Measurements from ENCODE around the gene DCXR. TPM values are rescaled to one million over a fixed set of nuclear protein-coding genes. Genes with fewer than 3 reads are reported as not detected.

DCXR gene
- total RNA-seq, 1 experiment from 2014 or later = 111 TPM

DNA sequence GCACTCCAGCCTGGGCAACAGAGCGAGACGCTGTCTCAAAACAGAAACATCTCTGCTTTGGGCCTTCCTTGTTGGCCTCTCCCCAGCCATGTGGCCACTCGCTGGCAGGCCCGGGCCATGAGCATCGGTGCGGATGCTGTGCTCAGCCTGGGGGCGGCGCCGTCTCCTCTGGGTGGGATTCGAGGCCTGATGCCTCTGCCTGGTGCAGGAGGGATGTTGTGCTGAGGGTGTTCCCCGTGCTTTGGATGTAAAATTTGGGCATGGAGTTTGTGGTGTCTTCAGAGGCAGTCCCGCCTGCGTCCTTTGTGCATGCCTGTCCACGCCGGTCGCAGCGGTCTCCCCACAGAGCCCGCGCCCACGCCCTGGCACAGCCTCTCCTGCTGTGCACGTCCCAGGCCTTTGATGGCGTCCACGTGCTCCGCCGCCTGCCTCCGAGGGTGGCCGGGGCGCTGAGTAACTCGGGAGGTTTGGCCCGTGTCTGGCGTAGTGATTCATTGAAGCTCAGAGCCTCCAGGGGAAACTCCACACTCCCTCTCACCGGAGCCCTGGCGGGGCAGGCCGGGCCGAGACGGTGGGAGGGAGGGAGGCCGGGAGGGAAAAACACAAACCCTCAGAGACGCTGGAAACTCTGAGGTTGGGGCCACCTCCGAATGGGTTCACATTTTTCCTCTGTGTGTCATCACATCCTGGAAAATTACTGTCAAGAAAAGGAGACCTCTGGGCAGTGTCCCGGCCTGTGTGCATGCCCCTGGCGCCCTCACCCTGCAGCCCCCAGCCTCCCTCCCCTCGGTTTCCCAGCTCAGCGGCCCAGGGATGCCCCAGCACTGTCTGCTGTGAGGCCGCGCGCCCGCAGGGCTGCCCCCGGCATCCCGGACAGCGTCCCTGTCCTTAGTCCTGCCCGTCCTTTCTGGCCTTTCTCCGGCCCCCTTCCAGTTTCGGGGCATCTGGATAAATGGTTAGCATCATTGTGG, 33.8 kb downstream of the DCXR start:
- Mint-ChIP-seq H3K4me3 (ENCODE audit: unreplicated experiment) (no peak overlapping the region), H3K27ac (ENCODE audit: low read depth, unreplicated experiment) (no peak overlapping the region), H3K27me3 (ENCODE audit: insufficient read depth, unreplicated experiment) (no peaks in the 10 kb centered on the region), H3K4me1 (ENCODE audit: insufficient read depth, unreplicated experiment) (peaks cover 10% of the 10 kb centered on the region), H3K36me3 (ENCODE audit: insufficient read depth, unreplicated experiment) (peaks cover 6% of the 10 kb centered on the region), H3K9me3 (ENCODE audit: unreplicated experiment) (no peaks in the 10 kb centered on the region)
- TF ChIP-seq, protein P1, sequence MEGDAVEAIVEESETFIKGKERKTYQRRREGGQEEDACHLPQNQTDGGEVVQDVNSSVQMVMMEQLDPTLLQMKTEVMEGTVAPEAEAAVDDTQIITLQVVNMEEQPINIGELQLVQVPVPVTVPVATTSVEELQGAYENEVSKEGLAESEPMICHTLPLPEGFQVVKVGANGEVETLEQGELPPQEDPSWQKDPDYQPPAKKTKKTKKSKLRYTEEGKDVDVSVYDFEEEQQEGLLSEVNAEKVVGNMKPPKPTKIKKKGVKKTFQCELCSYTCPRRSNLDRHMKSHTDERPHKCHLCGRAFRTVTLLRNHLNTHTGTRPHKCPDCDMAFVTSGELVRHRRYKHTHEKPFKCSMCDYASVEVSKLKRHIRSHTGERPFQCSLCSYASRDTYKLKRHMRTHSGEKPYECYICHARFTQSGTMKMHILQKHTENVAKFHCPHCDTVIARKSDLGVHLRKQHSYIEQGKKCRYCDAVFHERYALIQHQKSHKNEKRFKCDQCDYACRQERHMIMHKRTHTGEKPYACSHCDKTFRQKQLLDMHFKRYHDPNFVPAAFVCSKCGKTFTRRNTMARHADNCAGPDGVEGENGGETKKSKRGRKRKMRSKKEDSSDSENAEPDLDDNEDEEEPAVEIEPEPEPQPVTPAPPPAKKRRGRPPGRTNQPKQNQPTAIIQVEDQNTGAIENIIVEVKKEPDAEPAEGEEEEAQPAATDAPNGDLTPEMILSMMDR (IDR thresholded peaks at IDR 0.05; ENCODE audit: unreplicated experiment) = no peak
- ChIA-PET CTCF (interaction anchor here (0.6 to 2.2 kb wide), 8 partner anchors 13 to 72 kb away, joined by 3 to 10 read pairs (median 5); partner anchors contain the start of genes CENPX, LRRC45 and NOTUM), POLR2A (interaction anchor here (0.6 to 3.7 kb wide), 8 partner anchors 12 to 290 kb away, joined by 3 to 31 read pairs (median 9); partner anchors contain the start of genes CENPX and LRRC45)
- peak; percentile 95 for DNase-seq (ENCODE audit: unreplicated experiment)
- BruUV-seq (replicated peaks) = no TSS peak
- intact Hi-C loops (cut with micrococcal nuclease) = loop anchor here (2.0 kb wide), 1 partner anchor 27 kb away; the partner anchor contains the start of gene ASPSCR1

DNA sequence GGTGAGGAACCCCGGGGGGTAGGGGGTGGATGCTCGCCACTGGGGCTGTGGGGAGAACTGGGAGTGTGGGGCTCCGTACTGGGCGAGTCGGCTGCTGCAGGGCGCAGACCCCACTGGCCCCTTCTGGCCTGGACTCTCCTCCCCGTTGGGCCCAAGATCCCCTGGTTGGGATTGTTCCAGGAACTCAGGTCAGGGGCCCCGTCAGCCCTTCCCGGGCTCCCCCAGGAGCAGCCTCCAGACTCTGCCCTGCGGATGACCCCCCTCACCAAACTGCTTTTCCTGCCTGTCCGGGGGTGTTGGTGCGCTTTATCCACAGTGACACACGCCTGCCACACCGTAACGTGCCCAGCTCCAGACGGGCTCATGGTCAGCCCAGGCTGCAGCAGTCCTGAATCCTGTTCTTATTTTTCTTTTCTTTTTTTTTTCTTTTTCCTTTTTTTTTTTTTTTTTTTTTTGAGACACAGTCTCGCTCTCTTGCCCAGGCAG, 35.9 kb downstream of the DCXR start:
- TF ChIP-seq, protein P1 (IDR thresholded peaks at IDR 0.05; ENCODE audit: unreplicated experiment) = no peak
- intact Hi-C loops (cut with micrococcal nuclease) = loop anchor here (2.0 kb wide), 1 partner anchor 25 kb away; the partner anchor contains the start of gene ASPSCR1
- Mint-ChIP-seq H3K4me3 (ENCODE audit: unreplicated experiment) (no peak overlapping the region), H3K27me3 (ENCODE audit: insufficient read depth, unreplicated experiment) (no peaks in the 10 kb centered on the region), H3K27ac (ENCODE audit: low read depth, unreplicated experiment) (no peak overlapping the region), H3K4me1 (ENCODE audit: insufficient read depth, unreplicated experiment) (peaks cover 6% of the 10 kb centered on the region), H3K9me3 (ENCODE audit: unreplicated experiment) (no peaks in the 10 kb centered on the region), H3K36me3 (ENCODE audit: insufficient read depth, unreplicated experiment) (peaks cover 5% of the 10 kb centered on the region)
- DNase-seq (ENCODE audit: unreplicated experiment) = no peak
- CTCF ChIA-PET = interaction anchor here (0.7 kb wide), 1 partner anchor 19 kb away, joined by 3 read pairs; no protein-coding TSS in a partner anchor
- POLR2A ChIA-PET = interaction anchor here (1.2 to 3.7 kb wide), 2 partner anchors 10 to 42 kb away, joined by 9 to 31 read pairs; no protein-coding TSS in a partner anchor
- no TSS peak for BruUV-seq (replicated peaks)

DNA sequence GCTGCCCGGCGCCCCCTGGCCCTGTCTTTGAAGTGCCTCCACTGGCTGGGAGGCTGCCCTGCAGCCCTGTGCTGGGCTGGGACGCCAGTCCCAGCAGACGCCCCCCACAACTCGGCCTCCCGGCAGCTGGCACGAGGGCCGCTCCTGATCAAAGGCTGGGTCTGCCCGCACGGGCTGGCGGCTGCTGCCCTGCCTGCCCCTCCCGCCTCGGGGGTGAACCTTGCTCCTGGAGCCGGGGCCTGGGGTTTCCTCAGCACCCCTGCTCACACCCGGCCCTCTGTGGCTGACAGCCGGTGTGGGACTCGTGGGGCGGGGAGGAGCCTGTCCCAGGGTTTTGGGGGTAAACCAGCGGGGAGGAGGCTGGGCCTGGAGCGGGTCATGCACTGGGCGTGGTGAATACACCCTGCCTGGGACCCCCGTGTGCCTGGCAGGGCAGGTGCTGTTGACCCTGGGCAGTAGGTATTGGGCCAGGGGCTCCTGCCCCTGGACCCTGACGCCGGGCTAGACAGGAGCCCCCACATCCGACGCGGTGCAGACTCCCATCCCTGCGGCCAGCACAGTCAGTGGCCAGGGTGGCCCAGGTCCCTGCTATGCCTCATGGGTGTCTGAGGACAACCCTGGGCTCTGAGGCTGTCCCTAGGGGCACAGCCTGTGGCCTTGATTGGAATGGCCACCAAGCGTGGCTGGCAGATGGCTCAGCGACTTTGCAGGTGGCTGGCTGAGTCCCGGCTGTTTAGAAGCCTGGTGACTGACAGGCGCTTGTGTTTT, 36.5 kb downstream of the DCXR start:
- TF ChIP-seq, protein P1 (IDR thresholded peaks at IDR 0.05; ENCODE audit: unreplicated experiment) = no peak
- ChIA-PET CTCF (no interaction called here), POLR2A (no interaction called here)
- Mint-ChIP-seq H3K36me3 (ENCODE audit: insufficient read depth, unreplicated experiment) (peaks cover 5% of the 10 kb centered on the region), H3K27ac (ENCODE audit: low read depth, unreplicated experiment) (no peak overlapping the region), H3K4me1 (ENCODE audit: insufficient read depth, unreplicated experiment) (peaks cover 2% of the 10 kb centered on the region), H3K9me3 (ENCODE audit: unreplicated experiment) (no peaks in the 10 kb centered on the region), H3K4me3 (ENCODE audit: unreplicated experiment) (no peak overlapping the region), H3K27me3 (ENCODE audit: insufficient read depth, unreplicated experiment) (no peaks in the 10 kb centered on the region)
- intact Hi-C loops (cut with micrococcal nuclease) = no loop called here
- BruUV-seq (replicated peaks) = no TSS peak
- DNase-seq (ENCODE audit: unreplicated experiment) = no peak
